GM19467 (cell line): ENCODE results near the gene HRK.

Experiments used
- ATAC-seq: cut with Tn5 transposase; IDR thresholded peaks from one replicate; pipeline ENCODE4 v1.9.1; 2021; ENCODE audit warnings: mild to moderate bottlenecking, moderate library complexity; ENCODE audit not compliant: unreplicated experiment

Gene HRK

DNA sequence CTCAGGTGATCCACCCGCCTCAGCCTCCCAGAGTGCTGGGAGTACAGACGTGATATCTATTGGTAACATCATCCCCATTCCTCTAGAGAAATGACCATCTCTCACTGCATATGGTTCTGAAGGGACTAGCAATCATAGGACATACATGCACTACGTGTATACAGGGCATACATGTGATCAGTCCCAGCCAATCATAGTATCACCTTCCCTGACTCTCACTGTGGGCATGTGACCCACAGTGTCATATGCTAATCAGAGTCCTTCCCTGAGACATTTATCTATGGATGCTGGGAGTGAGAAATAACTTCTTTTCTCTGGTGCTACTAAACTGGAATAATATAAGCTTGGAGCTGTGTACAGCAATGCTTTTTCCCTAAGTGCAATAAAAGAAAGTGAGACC is 17.4 kb upstream of the HRK start:
- no peak for ATAC-seq

GRCh38 chr12:116897476-116897875 is 16.2 kb upstream of the HRK start:
- no peak for ATAC-seq

DNA sequence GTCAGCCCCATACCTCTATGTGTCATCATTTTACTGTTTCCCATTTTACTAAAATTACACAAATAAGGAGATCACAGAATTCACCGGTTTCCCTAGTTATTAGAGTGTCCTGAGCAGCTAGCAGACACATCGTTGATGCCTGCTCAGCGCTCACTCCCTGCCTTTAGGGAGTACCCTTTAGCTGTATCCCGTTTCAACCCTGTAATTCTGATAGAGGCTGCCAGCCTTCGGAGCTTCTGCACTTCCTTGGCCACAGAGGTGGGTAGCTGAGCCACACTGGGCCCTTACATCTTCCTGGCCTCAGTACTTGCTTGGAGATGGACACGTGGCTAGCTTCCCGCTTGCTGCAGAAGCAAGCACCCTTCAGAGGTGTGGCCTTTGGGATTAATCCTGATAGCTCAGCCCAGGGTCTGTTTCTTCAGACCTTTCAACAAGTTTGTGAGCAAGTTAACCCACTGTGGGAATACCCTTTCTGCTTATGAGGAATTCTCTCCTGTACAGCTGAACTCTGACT is 15.2 kb upstream of the HRK start:
- no peak for ATAC-seq

DNA sequence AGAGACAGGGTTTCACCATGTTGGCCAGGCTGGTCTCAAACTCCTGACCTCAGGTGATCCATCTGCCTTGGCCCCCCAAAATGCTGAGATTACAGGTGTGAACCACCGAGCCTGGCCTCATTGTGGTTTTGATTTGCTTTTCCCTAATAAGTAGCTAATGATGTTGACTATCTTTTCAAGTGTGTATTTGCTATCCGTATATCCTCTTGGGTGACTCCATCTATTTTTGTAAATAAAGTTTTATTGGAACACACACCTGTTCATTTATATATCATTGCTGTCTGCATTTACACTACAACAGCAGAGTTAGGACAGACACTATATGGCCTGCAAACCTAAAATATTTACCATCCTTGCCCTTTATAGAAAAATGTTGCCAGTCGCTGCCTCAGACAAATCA is 13.7 kb upstream of the HRK start:
- ATAC-seq, result no peak

- ATAC-seq, result no peak
Observed at GRCh38 chr12:116892349-116893140, 11.3 kb upstream of the HRK start.

DNA sequence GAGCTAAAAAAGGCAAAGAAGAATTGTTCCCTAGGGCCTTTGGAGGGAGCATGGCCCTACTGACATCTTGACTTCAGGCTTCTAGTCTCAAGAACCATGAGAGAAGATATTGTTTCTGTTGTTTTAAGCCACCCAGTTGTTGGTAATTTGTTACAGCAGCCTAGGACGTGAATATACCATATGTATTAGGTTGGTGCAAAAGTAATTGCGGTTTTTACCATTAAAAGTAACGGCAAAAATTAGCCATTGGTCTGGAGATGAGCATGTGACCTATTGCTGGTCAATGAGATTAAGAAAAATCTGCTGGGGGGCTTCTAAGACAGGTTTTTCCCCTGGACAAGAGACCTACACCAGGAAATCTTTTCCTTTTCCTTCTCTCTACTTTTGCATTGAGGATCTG is 9.8 kb upstream of the HRK start:
- ATAC-seq, result no peak

DNA sequence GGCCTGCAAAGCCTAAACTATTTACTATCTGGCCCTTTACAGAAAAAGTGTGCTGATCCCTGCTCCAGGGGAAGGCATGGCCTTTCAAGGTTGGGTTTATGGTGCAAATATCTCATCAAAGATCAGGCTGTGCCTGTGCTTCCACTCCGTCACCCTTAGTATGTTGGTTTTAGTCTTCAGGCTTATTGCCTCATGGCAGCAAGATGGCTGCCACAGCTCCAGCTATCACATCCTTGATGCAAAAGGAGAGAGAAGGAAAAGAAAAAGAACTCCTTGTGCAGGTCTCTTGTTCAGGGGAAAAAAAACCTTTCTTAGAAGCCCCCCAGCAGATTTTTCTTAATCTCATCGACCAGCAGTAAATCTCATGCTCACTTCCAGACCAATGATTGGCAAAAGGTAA is 9.1 kb upstream of the HRK start:
- no peak for ATAC-seq

GRCh38 chr12:116887897-116888296 is 6.7 kb upstream of the HRK start:
- ATAC-seq, result no peak

DNA sequence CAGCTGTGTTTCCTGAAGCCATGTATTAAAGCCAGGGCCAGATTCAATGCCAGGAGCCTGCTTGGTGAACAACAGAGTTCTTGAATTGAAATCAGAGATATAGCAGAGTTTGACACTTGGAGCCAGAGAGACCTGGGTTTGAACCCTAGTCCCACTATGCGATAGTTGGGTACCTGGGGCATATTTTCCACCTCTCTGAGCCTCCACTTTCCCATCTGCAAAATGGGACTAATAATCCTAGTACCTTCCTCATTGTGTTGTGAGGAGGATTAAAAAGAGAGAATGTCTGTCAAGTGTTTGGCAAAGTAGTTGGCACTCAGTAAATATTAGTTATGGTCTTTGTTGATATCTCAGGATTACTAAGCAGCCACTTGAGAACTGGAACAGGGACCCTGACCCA is 6.0 kb upstream of the HRK start:
- no peak for ATAC-seq

GRCh38 chr12:116885491-116885890 is 4.2 kb upstream of the HRK start:
- no peak for ATAC-seq

- ATAC-seq, result no peak
Observed at GRCh38 chr12:116884871-116885270, 3.6 kb upstream of the HRK start.

GRCh38 chr12:116882742-116883141 is 1.5 kb upstream of the HRK start:
- no peak for ATAC-seq

- ATAC-seq, result no peak
Observed at GRCh38 chr12:116881877-116882507, 751 bp upstream of the HRK start.

GRCh38 chr12:116880817-116881324 is 370 bp downstream of the HRK start:
- peak; percentile 75 for ATAC-seq

GRCh38 chr12:116880213-116880816 is 926 bp downstream of the HRK start:
- ATAC-seq, result no peak

- no peak for ATAC-seq
Observed at GRCh38 chr12:116879509-116880212, 1.6 kb downstream of the HRK start.

- no peak for ATAC-seq
Observed at GRCh38 chr12:116878567-116879508, 2.4 kb downstream of the HRK start.

DNA sequence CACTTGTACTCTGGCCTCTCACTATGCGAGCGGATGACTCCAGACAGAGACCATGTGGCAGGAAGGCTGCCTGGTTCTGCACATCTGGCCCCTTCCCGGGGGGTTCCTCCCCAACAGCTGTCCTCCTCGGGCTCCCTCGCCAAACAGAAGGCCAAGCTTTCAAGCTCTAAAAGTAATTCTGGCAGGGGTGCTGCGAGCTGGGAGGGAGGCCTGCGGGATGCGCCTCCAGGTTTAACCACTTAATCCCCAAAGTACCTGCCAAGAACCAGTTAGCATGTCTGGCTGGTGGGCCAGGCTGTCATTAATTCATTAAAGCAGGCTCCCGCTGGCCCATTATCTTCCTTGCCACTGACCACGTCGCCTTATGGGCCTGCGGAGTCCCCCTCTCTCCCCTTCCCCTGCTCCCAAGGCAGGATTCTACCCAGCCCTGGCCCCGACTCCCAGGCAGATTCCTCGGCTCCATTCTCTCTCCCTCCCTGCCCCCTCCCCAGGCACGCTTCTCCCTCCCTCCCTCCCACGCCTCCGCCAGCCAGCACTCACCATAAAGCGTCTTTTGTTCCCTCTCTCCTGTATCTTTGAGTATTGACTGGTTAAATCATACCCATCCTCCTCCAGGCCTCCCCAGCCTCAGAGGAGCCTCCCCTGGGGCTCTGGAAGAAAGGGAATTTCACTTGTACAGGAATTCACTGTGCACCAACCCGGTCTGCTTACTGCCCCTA is 4.9 kb downstream of the HRK start:
- no peak for ATAC-seq

DNA sequence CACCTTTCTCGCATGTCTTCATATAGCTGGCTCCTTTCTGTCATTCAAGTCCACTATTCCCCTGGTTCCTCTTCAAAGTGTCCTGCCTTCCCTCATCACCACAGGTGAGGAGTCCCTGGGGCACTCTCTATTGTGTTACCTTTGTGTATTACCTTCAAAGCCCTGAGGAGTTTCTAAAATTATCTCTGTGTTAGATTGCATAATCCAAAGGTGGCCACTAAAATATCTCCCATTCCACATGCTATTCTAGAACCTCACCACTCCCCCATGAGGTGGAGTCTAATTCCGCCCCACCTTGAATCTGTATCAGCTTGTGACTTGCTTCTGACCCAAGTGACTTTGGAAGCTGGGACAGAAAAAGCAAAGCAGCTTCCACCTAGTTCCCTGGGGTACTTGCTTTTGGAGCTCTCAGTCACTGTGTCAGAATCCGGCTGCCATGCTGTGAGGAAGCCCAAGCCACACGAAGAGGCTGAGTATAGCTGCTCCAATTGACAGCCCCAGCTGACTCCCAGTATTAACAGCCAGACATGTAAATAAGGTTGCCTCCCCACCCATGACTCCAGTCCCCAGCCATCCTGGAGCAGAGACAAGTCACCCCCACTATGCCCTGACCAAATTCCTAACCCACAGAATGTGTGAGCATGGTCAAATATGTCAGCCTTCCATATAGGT is 6.8 kb downstream of the HRK start:
- ATAC-seq, result no peak
